Measurements from ENCODE around the gene TOM1.
"Not testable (repeated sequence)": the region's sequence is repeated elsewhere in the genome, so short reads cannot be mapped to it uniquely, and the experiment has no call there.

Gene TOM1

DNA sequence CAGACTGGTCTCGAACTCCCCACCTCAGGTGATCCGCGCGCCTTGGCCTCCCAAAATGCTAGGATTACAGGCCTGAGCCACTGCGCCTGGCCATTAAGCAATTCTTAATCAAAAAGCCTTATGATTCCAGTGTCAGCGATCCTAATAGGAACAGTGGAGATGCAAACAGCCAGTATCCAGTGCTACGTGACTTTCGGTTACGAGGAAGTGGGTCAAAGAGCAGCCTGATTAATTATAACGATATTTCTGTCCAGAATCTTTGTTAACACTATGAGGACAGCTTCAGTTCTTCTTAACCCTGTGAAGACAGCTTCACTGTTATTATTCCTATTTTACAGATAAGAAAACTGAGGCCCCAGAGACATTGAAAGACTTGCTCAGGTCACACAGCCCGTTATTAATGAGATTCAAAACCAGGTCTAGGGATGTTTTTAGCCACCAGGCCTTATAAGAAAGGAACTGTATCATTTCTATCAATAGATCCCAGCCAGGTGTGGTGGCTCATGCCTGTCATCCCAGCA lies 63.9 kb downstream of the TOM1 start:
- Histone ChIP-seq H3K27me3 (ENCODE audit: insufficient read depth, poor library complexity, severe bottlenecking) (no peaks in the 10 kb centered on the region), H3K9me3 (ENCODE audit: severe bottlenecking) (no peaks in the 10 kb centered on the region), H3K4me3 (ENCODE audit: severe bottlenecking) (no peak overlapping the region), H3K36me3 (ENCODE audit: low read depth) (no peaks in the 10 kb centered on the region), H3K4me1 (ENCODE audit: insufficient read depth, poor library complexity, severe bottlenecking) (peaks cover 9% of the 10 kb centered on the region), H3K27ac (ENCODE audit: poor library complexity, severe bottlenecking) (peak overlapping the region; percentile 33)
- TF ChIP-seq, protein P1, sequence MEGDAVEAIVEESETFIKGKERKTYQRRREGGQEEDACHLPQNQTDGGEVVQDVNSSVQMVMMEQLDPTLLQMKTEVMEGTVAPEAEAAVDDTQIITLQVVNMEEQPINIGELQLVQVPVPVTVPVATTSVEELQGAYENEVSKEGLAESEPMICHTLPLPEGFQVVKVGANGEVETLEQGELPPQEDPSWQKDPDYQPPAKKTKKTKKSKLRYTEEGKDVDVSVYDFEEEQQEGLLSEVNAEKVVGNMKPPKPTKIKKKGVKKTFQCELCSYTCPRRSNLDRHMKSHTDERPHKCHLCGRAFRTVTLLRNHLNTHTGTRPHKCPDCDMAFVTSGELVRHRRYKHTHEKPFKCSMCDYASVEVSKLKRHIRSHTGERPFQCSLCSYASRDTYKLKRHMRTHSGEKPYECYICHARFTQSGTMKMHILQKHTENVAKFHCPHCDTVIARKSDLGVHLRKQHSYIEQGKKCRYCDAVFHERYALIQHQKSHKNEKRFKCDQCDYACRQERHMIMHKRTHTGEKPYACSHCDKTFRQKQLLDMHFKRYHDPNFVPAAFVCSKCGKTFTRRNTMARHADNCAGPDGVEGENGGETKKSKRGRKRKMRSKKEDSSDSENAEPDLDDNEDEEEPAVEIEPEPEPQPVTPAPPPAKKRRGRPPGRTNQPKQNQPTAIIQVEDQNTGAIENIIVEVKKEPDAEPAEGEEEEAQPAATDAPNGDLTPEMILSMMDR (IDR thresholded peaks at IDR 0.05; ENCODE audit: poor library complexity, severe bottlenecking): no peak
- ATAC-seq (ENCODE audit: low read depth) (no peak), DNase-seq (ENCODE audit: low spot score) (no peak)

DNA sequence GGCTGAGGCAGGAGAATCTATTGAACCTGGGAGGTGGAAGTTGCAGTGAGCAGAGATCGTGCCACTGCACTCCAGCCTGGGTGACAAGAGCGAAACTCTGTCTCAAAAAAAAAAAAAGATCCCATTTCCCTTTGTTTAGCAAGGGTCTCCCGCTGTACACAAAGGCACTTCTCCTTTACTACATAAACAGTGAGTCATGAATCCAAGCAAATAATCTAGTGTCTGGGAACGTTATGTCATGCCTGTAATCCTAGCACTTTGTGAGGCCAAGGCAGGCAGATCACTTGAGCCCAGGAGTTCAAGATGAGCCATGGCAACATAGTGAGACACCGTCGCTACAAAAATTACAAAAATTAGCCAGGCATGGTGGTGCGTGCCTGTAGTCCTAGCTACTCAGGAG lies 64.5 kb downstream of the TOM1 start:
- H3K9me3 ChIP-seq (ENCODE audit: severe bottlenecking); H3K27me3 ChIP-seq (ENCODE audit: insufficient read depth, poor library complexity, severe bottlenecking); H3K4me1 ChIP-seq (ENCODE audit: insufficient read depth, poor library complexity, severe bottlenecking); H3K36me3 ChIP-seq (ENCODE audit: low read depth); H3K4me3 ChIP-seq (ENCODE audit: severe bottlenecking); DNase-seq (ENCODE audit: low spot score): not testable (repeated sequence)
- peak; percentile 92 for ATAC-seq (ENCODE audit: low read depth)
- peak overlapping the region; percentile 33 for H3K27ac ChIP-seq (ENCODE audit: poor library complexity, severe bottlenecking)

DNA sequence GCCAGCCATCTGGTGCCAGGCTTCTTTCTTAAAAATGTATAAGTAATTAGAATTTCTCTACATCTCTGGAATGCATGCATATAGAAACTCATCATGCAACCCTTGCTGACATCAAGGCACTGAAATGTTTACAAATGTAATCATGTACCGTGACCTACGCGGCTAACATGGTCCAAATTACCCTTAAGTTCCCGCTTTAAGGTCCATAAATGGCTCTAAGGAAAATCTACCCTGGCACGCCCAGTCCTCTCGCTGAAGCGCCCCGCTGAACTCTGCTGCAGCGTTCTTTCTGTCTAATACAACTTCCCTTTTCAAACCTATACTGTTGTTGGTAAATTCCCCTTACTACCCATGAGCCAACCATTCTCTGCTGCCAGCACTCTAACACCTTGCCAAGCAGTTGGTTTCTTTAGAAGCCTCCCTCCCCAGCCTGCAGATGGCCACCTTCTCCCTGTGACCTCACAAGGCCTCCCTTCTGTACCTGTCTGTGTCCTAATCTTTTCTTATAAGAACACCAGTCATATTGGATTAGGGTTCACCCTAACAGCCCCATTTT lies 67.7 kb downstream of the TOM1 start:
- Histone ChIP-seq H3K4me1 (ENCODE audit: insufficient read depth, poor library complexity, severe bottlenecking) (peaks cover 13% of the 10 kb centered on the region), H3K4me3 (ENCODE audit: severe bottlenecking) (no peak overlapping the region), H3K27me3 (ENCODE audit: insufficient read depth, poor library complexity, severe bottlenecking) (no peaks in the 10 kb centered on the region), H3K9me3 (ENCODE audit: severe bottlenecking) (no peaks in the 10 kb centered on the region), H3K36me3 (ENCODE audit: low read depth) (no peaks in the 10 kb centered on the region), H3K27ac (ENCODE audit: poor library complexity, severe bottlenecking) (peak overlapping the region; percentile 40)
- ATAC-seq (ENCODE audit: low read depth) (no peak), DNase-seq (ENCODE audit: low spot score) (no peak)
- TF ChIP-seq, protein P1 (IDR thresholded peaks at IDR 0.05; ENCODE audit: poor library complexity, severe bottlenecking): no peak

- ATAC-seq (ENCODE audit: low read depth) (no peak), DNase-seq (ENCODE audit: low spot score) (no peak)
- Histone ChIP-seq H3K27ac (ENCODE audit: poor library complexity, severe bottlenecking) (no peak overlapping the region), H3K4me1 (ENCODE audit: insufficient read depth, poor library complexity, severe bottlenecking) (peaks cover 13% of the 10 kb centered on the region), H3K4me3 (ENCODE audit: severe bottlenecking) (no peak overlapping the region), H3K36me3 (ENCODE audit: low read depth) (no peaks in the 10 kb centered on the region), H3K27me3 (ENCODE audit: insufficient read depth, poor library complexity, severe bottlenecking) (no peaks in the 10 kb centered on the region), H3K9me3 (ENCODE audit: severe bottlenecking) (no peaks in the 10 kb centered on the region)
- TF ChIP-seq, protein P1 (IDR thresholded peaks at IDR 0.05; ENCODE audit: poor library complexity, severe bottlenecking): no peak
Observed at GRCh38 chr22:35368386-35368785, 68.7 kb downstream of the TOM1 start.

DNA sequence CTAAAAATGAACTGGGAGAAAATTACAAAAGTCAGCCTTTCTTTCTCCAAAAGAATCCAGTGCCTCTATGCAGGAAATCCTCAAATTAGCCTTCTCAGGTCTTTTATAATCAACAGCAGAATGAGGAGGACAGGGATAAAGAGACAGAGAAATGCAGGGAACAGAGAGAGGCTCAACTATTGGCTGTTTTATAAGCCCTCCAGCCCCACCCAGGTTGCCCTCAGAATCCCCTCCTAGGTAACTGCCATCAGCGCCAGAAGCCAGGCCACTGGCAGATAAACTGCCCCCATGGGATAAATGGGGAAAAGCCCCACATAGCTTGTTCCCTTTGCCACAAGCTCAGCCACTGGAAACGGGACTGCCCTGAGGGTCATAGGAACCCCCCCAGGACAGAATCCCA lies 70.3 kb downstream of the TOM1 start:
- Histone ChIP-seq H3K9me3 (ENCODE audit: severe bottlenecking) (no peaks in the 10 kb centered on the region), H3K27me3 (ENCODE audit: insufficient read depth, poor library complexity, severe bottlenecking) (no peaks in the 10 kb centered on the region), H3K4me3 (ENCODE audit: severe bottlenecking) (no peak overlapping the region), H3K36me3 (ENCODE audit: low read depth) (no peaks in the 10 kb centered on the region), H3K27ac (ENCODE audit: poor library complexity, severe bottlenecking) (no peak overlapping the region), H3K4me1 (ENCODE audit: insufficient read depth, poor library complexity, severe bottlenecking) (peaks cover 8% of the 10 kb centered on the region)
- DNase-seq (ENCODE audit: low spot score) (no peak), ATAC-seq (ENCODE audit: low read depth) (no peak)
- TF ChIP-seq, protein P1 (IDR thresholded peaks at IDR 0.05; ENCODE audit: poor library complexity, severe bottlenecking): no peak
